ENCODE results near the gene PLXND1.
"Not testable (repeated sequence)": the region's sequence is repeated elsewhere in the genome, so short reads cannot be mapped to it uniquely, and the experiment has no call there.

Gene PLXND1

GRCh38 chr3:129606636-129607390 is at the start of gene PLXND1:
PLXND1 (minus strand) TSS chr3:129606676; CDS start chr3:129606639, 37 bp downstream.
- DNase-seq, result peak; percentile 72

GRCh38 chr3:129655291-129655700 is 48.8 kb upstream of the PLXND1 start:
- no peak for DNase-seq

DNA sequence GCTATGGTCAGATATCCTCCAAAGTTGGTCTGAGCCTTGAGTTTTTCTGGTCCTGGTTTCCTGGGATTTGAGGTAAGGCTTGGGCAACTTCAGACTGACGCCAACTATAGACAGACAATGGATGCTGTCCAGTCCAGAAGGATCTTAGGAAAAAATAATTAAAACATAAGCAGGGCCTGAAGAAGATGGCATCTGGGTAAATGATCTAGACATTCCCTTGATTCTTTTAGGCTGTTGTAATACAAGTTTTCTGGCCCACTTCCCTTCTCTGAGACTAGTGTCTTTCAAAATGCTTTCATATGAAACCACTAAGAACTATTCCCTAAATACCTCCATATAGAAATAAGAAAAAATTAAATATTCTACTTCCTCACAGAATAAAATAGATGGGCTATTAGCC is 47.7 kb upstream of the PLXND1 start:
- no peak for DNase-seq

DNA sequence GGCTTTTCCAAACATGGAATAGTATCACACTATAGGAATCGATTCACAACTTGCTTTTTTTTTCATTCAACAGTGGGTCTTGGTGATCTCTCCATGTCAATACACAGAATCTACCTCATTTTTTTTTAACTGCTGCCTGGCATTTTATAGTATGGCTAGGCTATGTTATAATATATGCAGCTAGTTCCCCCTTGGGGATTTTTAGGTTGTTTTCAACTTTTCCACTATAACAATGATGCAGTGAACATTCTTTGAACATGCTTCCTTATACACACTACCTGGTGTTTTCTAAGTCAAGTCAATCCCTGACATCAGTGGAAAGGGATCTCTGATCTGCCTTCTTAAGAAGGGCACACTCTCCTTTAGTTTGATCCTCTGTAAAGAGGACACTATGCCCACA is 46.5 kb upstream of the PLXND1 start:
- no peak for DNase-seq

DNA sequence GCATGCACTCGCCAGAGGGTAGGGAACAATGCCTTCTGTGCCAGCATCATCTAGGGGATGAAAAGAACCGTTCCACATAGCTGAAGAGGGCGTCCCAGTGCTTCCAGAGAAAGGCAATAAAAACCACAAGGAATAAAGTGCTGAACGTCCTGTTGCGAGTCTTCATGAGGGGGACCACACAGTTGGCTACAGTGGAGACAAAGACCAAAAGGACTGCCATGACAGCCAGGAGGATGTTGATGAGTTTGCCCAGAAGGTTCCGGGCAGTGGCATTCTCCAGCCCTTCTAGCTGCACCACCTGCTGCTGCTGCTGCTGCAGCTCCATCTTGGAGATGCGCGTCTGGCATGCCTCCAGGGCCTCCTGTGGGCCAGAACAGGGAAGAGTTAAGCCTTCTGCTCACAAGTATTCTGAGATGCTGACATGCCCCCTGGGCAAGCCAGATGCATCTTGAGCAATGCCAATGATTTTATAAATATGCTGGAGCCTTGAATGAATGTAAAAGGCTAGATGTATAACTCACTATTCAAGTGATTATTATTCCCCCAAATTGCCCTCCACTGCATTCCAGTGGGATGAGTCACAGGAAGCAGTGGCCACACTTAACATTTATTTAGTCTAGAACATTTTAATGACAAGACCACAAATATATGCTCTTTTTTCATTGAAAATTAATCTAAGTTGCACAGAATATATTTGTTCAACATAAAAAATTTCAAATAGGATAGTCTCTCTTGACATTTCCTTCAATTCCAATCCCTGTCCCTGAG is 45.1 kb upstream of the PLXND1 start:
- DNase-seq, result no peak

GRCh38 chr3:129650256-129650872 is 43.9 kb upstream of the PLXND1 start:
- peak; percentile 75 for DNase-seq

DNA sequence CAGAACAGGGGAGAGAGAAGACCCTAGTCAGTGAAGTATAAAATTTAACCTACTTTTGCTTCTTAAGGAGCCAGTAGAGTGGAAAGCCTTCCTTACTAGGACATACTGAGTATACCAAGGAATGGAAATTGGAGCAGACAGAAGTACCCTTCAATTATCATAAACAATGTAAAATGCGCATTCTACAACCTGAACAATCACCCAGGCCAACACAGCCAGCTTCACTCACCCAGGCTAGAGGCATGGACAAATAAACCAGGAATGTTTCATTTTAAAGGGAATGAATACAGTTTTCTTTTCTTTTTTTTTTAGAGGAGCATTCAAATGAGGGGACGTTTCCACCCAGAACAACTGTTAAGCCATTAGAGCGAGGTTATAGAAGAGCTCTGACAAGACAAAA is 41.9 kb upstream of the PLXND1 start:
- DNase-seq, result no peak

DNA sequence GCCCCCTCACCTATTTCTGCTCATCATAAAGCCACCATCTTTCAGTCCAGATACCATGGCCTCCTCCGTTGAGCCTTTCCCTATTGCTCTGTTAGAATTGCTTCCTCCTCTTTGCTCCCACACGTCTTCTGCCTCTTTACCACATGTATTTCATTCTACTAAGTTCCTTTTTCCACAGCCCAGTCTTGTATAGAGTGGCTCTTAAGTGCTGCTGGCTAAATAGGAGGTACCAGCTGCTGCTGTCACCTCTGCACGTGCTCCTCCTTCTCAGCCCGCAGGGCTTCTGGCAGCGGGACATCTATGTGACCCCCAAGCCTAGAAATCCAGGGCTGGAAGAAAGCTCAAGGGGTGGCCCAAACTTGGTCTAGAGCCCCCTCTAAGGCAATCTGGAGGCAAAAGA is 38.8 kb upstream of the PLXND1 start:
- no peak for DNase-seq

GRCh38 chr3:129644836-129645235 is 38.4 kb upstream of the PLXND1 start:
- no peak for DNase-seq

DNA sequence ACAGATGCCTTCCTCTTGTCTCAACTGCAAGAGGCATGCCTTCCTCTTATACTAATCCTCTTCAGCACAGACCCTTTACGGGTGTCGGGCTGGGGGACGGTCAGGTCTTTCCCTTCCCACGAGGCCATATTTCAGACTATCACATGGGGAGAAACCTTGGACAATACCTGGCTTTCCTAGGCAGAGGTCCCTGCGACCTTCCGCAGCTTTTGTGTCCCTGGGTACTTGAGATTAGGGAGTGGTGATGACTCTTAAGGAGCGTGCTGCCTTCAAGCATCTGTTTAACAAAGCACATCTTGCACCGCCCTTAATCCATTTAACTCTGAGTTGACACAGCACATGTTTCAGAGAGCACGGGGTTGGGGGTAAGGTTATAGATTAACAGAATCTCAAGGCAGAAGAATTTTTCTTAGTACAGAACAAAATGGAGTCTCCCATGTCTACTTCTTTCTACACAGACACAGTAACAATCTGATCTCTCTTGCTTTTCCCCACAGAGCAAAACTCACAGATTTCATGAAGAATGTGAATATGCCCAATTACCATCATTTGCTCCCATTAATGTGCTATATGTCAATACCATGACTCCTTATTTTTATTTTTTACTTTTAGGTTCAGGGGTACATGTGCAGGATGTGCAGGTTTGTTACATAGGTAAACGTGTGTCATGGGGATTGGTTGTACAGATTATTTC is 35.2 kb upstream of the PLXND1 start:
- not testable (repeated sequence) for DNase-seq

DNA sequence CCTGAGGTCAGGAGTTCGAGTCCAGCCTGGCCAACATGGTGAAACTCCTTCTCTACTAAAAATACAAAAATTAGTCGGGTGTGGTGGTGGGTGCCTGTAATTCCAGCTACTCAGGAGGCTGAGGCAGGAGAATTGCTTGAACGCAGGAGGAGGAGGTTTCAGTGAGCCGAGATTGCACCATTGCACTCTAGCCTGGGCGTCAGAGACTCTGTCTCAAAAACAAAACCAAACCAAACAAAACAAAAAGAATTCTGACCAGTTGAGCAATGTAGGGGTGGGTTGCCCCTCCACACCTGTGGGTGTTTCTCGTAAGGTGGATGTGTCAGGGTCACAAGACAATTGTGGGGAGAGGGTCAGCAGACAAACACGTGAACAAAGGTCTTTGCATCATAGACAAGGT is 34.5 kb upstream of the PLXND1 start:
- DNase-seq, result not testable (repeated sequence)

DNA sequence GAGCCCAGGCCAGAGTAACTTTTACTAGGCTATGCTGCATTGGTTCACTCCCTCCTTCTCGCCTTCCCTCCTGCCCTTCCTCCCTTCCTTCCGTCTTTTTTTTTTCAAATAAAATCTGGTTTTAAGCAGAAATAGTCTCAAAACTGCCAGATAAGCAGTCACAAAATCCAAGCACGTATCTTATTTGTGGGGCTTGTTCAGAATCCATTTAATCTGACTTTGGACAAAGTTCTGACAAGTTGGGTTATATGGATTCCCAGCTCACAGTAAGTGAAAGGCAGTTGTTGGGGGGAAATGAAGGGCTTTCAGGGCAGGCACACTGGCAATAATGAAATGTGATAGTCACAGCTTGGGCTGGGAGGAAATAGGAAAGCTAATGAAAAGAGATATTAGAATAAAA is 32.0 kb upstream of the PLXND1 start:
- no peak for DNase-seq

DNA sequence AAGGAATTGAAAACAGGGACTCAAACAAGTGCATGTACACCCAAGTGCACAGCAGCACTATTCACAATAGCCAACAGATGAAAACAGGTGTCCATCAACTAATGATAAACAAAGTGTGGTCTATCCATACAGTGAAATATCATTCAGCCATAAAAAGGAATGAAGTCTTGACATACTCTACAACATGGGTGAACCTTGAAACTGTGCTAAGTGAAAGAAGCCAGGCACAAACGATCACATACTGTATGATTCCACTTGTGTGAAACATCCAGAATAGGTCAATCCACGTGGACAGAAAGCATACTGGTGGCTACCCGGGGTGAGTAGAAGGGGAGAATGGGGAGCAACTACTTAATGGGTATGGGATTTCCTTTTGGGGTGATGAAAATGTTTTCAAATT is 29.6 kb upstream of the PLXND1 start:
- no peak for DNase-seq

DNA sequence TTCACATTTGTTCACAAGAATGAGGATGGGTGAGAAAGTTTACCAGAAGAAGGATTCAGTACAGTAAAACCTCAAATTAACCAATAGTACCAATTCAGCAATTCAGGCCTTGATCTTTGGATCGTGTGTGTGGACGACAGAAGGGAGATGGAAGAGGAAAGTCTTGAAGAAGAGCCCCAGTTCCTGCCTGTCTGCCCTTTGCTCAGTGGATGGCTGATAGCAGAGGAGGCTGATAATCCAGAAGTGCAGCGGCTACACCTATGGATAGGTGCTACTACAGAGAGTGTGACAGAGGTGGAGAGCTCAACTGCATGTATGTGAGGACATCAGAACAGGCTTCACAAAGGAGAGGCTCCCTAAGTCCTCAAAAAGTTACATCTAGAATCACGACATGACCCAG is 29.2 kb upstream of the PLXND1 start:
- no peak for DNase-seq

DNA sequence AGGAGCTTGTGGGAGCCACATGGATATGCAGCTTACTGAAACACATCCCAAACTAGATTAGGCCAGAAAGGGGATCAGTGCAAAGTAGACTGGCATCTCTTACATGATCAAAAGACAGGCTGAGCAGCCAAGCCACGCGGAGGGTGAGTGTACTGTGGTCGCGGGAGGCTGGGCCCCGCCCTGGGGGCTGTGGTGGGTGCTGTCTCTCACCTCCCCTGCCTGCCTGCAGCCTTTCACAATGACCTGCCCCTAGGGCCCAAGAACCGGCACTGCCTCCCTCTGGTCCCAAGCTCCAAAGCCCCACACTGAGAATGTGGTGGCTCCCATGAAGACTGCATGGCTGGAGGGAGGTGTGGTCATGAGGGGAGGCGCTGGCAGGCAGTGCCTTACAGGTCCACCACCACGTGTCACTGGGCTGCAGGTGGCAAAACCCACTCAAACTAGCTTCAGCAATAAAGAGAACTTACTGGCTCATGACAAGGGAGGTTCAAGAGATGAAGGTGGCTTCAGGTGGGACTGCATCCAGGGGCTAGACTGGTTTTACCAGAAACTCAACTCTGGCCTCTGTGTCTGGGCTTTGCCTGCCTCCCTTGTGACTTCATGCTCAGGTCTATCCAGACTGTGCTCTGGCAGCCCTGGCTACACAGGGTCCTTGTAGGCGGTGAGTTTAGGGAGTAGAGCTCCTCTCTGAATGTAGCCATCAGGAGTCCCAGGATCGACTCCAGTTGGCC is 27.4 kb upstream of the PLXND1 start:
- DNase-seq, result no peak

DNA sequence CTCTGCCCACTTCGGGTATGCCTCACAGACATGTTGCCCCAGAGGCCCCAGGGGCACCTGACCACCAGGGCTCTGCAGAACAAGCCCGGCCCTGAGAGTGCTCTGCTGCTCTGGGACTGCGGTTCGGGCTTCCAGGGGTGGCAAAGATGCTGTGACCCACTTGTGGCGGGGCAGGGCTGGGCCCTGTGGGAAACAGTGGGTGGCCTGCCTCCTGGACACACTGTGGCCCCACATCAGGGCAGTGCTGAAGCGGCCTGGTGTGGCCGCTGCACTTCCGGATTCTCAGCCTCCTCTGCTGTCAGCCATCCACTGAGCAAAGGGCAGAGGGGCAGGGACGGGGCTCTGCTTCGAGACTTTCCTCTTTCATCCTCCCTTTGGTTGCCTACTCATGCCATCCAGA is 26.5 kb upstream of the PLXND1 start:
- no peak for DNase-seq

GRCh38 chr3:129632556-129632955 is 26.1 kb upstream of the PLXND1 start:
- DNase-seq, result no peak

GRCh38 chr3:129632056-129632455 is 25.6 kb upstream of the PLXND1 start:
- DNase-seq, result no peak

DNA sequence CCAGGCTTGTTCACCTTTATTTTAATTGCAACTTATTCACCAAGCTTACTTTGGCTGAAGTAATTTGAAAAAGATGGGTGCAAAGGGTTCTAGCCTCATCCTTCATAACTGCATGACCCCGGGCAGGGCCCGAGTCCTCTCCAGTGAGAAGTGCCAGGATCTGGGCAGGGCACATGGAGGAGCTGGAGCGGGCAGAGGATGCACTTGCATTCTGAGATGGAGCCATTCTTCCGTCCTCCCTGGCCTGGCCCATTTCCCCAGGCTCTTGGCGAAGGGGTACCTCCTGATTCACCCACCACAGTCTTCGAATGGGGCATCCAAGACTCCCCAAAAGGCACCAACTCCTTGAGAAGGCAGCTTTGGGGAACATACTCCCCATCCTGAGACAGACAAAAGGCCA is 22.5 kb upstream of the PLXND1 start:
- no peak for DNase-seq

- DNase-seq, result no peak
Observed at GRCh38 chr3:129628169-129628522, 21.7 kb upstream of the PLXND1 start.

- peak; percentile 83 for DNase-seq
Observed at GRCh38 chr3:129627350-129628168, 21.1 kb upstream of the PLXND1 start.

All from activated CD8-positive, alpha-beta memory T cell treated with anti-CD3 and anti-CD28 coated beads for 24 hours (primary cell).